HG03575 (cell line): ENCODE data around the gene SMIM28.
"Not testable (repeated sequence)": the region's sequence is repeated elsewhere in the genome, so short reads cannot be mapped to it uniquely, and the experiment has no call there.

Source experiments
- ATAC-seq: cut with Tn5 transposase; IDR thresholded peaks from one replicate; pipeline ENCODE4 v1.9.1; 2021; ENCODE audit not compliant: unreplicated experiment, insufficient number of reproducible peaks, low FRiP score; ENCODE audit errors: extremely low read depth

Gene SMIM28

DNA sequence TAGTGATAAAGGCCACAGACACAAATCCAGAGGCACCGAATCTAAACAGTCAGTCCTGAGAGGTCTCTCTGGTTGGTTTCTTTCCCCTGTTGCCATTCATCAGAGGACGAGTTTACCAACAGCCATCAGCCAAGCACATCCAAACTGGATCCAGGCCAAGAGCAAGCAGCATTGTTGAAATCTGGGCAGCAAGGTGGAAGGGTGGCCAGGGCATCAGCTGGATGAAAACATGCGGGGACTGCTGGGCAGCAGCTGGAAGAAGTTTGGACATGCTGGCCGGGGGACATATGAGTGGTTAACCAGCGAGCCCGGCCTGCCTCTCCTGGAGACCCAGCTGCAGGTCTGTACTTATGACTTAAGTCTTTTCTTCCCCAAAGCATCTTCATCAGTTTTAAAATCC is at the start of gene SMIM28:
Gene SMIM28, plus strand, starts transcription at position 62 of the 400 bp plus-strand sequence. Its CDS starts 168 bp downstream, at position 230.
- no peak for ATAC-seq

DNA sequence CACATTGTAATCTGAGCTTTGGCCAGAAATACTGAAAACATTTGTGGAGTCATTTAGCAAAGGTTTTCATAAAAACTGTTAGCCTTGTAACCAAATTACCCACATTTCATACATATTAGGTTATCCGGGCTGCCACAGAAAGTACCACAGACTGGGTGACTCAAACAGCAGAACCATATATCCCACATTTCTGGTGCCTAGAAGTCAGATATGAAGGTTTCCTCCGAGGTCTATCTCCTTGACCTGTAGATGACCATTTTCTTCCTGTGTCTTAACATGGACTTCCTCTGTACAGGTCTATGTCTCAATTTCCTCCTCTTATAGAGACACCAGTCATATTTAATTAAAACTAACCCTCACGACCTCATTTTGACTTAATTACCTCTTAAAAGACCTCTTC is 49.5 kb upstream of the SMIM28 start:
- ATAC-seq, result no peak

DNA sequence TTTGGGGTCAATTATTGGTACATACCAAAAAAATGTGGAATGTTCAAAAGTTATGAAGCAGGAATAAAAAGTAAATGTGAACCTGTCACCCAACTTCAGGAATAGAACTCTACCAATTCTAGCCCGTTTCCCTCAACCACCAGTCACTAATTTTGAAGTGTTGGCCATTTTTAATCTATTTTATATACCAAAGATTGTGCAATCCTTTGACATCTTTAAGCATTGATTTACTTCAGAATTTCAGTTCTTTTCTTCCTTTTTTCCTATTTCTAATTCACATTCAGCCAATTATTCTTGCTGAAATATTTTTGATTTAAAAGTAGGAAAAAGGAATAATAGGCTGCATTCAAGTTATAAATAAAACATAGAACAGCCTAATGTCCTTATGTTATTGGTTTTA is 46.9 kb upstream of the SMIM28 start:
- no peak for ATAC-seq

DNA sequence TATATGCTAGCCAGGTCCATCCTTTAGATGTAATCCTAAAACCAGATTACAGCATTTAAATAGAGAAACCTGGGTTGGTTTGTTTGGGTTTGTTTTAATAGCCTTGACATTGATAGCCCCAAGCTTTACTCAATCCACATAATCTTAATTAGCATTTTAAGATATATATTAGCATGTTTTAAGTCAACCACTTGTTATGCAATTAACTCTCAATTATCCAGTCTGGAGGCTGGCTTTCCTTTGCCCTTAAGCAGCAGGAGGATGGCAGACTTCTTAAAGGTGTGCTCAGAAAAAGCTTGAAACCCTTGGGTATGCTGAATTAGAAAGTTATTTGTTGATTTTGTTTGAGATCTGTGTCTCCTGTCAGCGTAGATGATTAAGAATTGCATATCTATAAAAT is 46.3 kb upstream of the SMIM28 start:
- ATAC-seq, result no peak

DNA sequence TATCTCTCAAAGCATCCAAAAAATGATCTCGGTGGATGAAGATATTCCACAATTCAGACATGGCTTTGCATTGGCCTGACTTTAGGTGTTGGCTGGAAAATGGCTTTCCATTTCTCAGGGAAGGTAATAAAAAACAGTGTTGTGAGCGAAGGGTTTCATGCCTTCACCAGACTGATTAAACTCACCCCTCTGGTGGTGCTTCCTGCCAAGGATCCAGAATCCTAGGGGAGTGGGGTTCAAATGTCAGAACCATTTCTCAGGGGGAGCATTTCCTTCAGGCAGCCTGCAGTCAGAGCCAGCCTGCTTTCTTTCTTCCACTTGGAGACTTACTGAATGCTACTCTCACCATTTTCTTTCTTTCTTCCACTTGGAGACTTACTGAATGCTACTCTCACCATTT is 45.7 kb upstream of the SMIM28 start:
- ATAC-seq, result no peak

DNA sequence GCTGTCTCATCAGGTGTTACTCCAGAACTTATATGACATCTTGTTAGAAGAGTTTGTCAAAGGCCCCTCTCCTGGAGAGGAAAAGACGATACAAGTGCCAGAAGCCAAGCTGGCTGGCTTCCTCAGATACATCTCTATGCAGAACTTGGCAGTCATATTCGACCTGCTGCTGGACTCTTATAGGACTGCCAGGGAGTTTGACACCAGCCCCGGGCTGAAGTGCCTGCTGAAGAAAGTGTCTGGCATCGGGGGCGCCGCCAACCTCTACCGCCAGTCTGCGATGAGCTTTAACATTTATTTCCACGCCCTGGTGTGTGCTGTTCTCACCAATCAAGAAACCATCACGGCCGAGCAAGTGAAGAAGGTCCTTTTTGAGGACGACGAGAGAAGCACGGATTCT is 43.7 kb upstream of the SMIM28 start:
- ATAC-seq, result no peak

DNA sequence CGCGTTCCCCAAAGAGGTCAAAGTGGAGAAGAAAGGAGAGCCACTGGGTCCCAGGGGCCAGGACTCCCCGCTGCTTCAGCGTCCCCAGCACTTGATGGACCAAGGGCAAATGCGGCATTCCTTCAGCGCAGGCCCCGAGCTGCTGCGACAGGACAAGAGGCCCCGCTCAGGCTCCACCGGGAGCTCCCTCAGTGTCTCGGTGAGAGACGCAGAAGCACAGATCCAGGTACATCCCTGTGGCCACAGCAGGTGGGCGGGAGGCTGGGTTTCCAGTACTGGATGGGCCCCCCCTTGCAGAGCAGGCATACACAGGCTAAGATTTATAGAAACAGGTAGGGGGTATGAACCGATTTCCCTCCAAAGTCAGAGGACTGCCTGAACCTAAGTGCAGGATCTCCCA is 42.7 kb upstream of the SMIM28 start:
- no peak for ATAC-seq

DNA sequence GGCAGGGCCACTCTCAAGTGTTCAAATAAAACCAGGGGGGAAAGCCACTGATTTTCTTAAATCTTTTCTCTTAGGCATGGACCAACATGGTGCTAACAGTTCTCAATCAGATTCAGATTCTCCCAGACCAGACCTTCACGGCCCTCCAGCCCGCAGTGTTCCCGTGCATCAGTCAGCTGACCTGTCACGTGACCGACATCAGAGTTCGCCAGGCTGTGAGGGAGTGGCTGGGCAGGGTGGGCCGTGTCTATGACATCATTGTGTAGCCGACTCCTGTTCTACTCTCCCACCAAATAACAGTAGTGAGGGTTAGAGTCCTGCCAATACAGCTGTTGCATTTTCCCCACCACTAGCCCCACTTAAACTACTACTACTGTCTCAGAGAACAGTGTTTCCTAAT is 41.5 kb upstream of the SMIM28 start:
- no peak for ATAC-seq

DNA sequence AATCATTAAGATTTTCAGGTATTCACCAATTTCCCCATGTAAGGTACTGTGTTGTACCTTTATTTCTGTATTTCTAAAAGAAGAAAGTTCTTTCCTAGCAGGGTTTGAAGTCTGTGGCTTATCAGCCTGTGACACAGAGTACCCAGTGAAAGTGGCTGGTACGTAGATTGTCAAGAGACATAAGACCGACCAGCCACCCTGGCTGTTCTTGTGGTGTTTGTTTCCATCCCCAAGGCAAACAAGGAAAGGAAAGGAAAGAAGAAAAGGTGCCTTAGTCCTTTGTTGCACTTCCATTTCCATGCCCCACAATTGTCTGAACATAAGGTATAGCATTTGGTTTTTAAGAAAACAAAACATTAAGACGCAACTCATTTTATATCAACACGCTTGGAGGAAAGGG is 40.6 kb upstream of the SMIM28 start:
- ATAC-seq, result no peak

DNA sequence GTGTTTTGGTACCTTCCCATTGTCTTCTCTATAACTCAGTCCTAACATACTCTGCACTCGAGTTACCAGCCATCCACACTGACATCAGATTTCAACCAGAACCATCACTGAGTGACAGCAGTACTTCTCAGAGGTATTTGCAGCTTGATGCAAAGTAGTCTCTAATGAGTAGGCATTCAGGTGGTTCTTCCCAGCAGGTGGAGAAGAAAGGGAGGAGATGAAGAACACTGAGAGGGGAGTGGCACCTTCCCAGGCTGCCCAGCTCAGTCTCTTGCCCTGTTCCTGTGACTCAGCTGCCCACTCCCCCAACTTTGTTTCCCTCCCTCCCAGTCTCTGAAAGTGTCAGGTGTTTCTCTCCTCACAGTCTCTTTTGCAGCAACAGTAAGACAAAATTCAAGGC is 38.7 kb upstream of the SMIM28 start:
- no peak for ATAC-seq

DNA sequence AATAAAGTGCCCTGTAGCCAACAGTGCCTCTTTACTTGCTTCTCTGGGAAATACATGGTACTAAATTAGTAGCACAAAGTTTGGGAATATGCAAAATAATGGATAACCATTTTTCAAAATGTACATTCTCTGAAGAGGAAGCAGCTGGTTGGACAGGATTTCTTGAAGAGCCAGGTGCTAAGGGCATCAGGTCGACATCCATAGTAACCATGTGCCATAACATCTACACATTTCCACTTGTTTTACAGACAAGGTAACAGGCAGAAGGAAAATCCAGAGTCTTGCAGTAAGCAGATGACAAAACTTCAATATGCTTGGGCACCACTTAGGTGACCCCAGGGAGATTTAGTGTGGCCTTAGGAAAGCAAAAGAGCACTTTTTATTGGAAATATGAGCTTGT is 36.5 kb upstream of the SMIM28 start:
- no peak for ATAC-seq

DNA sequence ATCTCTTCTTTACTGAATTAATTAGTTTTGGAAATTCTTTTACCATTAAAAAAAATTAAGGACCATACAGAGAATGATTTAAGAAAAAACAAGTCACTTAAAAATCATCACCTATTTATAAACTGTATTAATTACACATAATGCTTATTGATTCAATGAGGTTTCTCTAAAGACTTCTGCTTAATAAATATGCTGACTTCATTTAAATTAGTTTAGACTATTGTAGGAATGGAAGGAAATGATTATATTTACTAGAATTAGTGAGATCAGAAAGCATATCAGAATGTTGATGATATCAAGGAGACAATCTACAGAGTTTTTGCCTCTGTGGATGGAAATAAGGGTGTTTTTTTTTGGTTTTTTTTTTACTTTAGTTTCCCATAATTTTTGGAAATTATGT is 34.6 kb upstream of the SMIM28 start:
- ATAC-seq, result no peak

DNA sequence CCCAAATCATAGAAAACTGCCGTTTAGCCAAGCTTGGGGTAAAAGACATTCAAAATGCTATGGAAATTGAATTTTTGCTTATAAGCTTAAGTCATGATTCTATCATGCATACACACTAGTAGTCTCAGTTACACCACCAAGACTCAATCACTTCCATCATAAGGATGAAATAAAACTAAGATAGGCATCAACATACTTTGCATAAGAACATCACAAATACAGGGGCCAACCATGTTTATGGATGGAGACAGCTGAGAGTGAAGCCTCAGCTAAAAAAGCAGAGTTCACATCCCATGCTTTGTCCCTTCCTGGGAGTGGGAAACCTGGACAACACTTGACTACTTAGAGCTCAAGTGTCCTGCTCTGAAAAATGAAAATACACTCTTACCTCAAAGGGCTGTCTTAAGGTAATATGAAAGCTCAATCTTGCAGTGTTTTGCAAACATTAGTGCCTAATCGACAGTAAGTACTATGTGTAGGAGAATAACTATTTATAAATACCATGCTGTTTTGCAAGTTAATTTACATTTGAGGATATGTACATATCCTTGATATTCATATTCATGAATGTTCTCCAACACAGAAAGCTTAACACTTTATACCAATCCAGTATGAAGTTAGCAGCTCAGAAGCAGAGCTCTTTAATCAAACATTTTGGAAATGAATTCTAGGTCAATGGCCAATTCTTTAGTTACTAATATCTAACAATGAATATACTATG is 32.0 kb upstream of the SMIM28 start:
- no peak for ATAC-seq

DNA sequence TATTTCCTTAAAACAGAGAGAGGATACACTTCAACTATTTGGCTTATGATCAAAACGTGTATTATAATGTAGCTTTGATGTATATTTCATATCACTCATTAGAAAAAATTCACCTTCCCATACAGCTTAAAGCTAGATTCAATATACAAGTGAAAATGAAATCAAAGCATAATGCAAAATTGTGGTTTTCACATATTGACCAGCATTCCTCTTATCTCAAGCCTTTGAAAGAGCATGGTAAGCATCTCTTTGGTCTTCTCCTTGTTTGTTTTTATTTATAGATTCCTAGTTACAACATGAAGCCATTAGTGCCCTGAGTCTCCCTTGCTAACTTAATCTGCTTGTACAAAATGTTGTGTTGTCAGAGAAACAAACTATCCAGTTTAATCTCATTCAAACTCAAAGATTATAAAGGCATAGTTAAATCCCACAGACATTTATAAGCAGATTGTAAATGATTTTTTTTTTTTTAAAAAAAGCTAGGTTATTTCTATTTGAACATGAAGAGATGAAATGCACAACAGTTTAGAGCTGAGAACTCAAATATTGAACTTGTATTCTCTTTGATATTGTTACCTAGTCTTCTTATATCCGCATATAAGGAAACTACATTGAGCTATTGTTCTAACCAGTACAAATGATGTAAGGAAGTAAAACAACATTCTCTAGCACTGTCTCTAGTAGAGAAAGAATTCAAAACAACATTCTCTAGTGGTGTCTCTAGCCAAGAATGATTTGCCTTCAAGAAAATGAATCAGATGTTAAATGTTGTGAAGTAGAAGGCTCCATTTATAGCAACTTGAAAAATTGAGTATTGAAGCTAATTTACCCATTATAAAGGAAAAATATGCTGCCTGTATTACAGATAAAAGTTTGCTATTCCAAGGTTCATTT is 31.2 kb upstream of the SMIM28 start:
- ATAC-seq, result no peak

DNA sequence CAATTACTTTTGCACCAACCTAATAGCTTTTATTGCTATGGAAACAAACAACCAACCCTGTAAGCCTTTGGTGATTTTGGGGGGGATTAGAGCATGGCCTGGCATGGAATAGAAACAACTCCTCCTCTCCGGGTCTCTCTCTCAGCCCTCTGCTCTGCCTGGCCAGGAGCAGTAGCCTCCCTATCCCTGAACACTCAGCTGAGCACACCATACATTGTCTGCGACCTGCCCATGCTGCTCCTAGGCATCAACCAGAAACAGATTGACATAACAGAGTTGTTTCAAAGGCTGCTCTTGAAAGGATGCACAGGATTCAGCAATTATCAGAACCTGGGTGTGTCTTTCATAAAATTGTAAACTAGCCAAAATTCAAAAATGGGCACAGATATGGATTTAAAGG is 29.8 kb upstream of the SMIM28 start:
- no peak for ATAC-seq

DNA sequence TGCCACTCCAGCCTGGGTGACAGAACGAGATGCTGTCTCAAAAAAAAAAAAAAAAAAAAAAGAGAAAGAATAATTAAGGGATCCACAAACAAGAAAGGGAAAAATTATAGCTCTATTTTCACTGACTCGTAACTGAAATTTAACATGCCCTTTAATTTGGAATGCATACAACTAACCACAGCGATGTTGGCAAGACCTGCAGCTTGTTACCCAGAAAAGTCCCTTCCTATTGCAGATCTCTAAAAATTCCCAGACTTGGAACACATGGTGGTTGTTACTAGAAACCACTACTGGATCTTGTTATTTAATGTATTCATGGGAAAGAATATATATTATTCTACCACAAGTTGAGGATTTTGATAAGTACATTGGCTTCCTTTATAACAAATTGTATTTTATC is 27.8 kb upstream of the SMIM28 start:
- ATAC-seq, result no peak

DNA sequence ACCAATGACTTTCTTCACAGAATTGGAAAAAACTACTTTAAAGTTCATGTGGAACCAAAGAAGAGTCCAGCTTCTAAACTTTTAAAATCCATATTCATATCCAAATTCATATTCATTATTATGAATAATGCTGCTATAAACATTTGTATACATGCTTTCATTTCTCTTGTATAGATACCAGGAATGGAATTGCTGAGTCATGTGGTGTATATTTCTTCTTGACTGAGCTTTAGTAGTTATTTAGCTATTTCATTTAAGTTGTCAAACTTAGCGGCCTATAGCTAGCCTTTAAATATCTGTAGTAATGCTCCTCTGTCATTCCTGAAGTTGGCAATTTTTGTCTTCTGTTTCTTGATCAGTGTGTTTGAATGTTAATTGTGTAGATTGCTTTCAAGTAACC is 19.8 kb upstream of the SMIM28 start:
- ATAC-seq, result no peak

DNA sequence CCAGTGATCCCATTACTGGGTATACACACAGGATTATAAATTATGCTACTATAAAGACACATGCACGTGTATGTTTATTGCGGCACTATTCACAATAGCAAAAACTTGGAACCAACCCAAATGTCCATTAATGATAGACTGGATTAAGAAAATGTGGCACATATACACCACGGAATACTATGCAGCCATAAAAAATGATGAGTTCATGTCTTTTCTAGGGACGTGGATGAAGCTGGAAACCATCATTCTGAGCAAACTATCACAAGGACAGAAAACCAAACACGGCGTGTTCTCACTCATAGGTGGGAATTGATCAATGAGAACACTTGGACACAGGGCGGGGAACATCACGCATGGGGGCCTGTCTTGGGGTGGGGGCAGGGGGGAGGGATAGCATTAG is 9.0 kb upstream of the SMIM28 start:
- ATAC-seq, result not testable (repeated sequence)

DNA sequence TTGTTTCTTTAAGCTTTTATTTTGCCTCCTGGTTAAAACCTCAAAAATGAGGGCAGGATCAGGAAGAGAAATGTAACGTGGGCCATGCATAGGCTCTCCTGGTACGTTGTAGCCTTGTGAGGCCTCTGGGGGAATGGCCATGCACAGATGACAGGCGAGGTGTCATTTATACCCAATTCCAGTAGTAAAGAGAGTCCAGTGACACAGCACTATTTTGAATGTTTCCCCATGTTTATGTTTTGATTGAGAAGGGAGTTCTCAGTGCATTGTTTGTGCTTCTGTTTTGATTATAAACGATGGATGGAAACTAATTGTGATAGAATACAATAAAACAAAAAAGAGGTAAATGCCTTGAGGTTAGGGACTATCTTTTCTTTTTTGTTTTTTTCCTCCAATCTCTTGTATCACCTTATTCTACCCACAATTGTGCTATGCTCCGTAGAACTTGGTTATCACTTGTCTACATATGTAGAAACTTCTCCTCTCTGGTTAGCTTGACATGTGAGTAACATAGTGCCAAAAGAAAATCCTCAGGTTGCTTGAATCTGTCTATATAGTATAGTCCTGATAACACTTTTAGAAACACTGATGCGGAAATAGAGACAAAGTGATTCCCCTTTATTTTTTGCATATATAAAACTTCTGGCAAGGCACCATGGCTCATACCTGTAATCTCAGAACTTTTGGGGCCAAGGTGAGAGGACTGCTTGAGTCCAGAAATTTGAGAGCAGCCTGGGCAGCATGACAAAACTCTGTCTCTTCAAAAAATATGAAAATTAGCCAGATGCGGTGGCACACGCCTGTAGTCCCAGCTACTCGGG is 6.9 kb upstream of the SMIM28 start:
- ATAC-seq, result no peak

DNA sequence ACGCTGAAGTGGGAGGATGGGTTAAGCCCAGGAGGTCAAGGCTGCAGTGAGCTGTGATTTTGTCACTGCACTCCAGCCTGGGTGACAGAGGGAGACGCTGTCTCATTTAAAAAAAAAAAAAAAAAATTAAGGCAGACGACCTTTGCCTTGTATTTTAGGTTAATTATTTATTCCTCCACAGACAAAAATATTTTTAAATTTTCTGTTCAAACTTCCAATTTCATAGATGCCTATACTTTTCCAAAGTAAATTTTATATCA is 6.3 kb upstream of the SMIM28 start:
- ATAC-seq, result no peak
